ENCODE results near the gene AKAP7. TPM values are rescaled to one million over a fixed set of nuclear protein-coding genes. Genes with fewer than 3 reads are reported as not detected.
"Not testable (repeated sequence)": the region's sequence is repeated elsewhere in the genome, so short reads cannot be mapped to it uniquely, and the experiment has no call there.

Gene AKAP7
- total RNA-seq: 19.9 TPM

DNA sequence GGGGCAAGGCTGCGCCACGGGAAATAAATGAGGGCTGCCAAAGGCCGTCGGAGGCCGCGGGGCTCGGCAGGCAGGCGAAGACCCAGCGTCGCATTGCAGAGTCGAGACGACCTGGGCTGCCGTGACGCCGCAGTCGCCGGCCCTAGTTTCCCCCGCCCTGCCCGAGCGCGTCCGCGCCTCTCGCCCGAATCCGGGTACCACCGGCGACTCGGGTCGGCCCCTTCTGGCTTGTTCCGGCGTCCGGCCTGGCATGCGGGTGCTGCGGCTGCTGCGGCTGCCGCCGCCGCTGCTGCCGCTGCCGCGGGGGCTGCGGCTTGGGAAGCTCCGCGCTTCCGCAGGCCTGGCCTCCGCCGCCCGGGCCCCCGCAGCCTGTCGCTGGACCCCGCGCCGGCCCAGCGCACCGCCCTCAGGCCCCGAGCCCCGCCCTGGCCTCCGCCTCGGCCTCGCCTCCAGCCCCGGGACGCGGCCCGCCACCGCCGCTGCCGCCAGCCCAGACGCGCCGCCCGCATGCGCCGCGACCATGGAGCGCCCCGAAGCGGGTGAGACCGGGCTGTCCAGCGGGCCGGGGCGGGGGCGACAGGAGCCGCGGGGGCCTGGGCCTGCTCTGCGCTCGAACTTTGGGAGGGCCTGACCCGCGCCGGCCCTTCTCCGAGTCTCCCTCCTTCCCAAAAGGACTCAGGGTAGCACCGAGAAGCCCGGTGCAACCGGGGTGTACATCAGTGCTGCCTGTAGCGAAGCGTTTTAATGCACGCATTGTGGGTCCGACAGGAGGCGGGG is at the start of gene AKAP7:
Gene AKAP7 (plus strand): TSS at position 224 of the 777 bp plus-strand sequence. CDS start 297 bp downstream, at position 521.
- peak; percentile 55 for DNase-seq

DNA sequence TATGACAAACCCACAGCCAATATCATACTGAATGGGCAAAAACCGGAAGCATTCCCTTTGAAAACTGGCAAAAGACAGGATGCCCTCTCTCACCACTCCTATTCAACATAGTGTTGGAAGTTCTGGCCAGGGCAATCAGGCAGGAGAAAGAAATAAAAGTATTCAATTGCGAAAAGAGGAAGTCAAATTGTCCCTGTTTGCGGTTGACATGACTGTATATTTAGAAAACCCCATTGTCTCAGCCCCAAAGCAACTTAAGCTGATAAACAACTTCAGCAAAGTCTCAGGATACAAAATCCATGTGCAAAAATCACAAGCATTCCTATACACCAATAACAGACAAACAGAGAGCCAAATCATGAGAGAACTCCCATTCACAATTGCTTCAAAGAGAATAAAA is 44.9 kb upstream of the AKAP7 start:
- not testable (repeated sequence) for DNase-seq

DNA sequence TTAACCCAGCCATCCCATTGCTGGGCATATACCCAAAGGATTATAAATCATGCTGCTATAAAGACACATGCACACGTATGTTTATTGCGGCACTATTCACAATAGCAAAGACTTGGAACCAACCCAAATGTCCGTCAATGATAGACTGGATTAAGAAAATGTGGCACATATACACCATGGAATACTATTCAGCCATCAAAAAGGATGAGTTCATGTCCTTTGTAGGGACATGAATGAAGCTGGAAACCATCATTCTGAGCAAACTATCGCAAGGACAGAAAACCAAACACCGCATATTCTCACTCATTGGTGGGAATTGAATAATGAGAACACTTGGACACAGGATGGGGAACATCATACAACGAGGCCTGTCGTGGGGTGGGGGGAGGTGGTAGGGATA is 43.3 kb upstream of the AKAP7 start:
- not testable (repeated sequence) for DNase-seq

DNA sequence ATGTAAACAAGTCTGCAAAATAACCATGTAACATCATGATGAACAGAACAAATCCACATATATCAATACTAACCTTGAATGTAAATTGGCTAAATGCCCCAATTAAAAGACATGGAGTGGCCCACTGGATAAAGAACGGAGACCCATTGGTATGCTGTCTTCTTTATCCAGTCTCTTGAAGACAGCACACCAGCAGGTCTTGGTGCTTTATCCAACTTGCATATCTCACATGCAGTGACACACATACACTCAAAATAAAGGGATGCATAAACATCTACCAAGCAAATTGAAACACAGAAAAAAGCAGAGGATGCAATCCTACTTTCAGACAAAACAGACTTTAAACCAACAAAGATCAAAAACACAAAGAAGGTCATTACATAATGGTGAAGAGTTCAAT is 41.9 kb upstream of the AKAP7 start:
- no peak for DNase-seq

DNA sequence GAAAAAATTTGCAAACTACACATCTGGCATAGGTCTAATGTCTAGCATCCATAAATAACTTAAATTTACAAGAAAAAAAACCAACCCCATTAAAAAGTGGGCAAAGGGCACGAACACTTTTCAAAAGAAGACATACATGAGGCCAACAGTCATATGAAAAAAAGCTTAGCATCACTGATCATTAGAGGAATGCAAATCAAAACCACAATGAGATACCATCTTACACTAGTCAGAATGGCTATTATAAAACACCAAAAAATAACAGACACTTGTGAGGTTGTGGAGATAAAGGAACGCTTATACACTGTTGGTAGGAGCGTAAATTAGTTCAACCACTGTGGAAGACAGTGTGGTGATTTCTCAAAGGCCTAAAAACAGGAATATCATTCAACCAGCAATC is 38.5 kb upstream of the AKAP7 start:
- DNase-seq: no peak

DNA sequence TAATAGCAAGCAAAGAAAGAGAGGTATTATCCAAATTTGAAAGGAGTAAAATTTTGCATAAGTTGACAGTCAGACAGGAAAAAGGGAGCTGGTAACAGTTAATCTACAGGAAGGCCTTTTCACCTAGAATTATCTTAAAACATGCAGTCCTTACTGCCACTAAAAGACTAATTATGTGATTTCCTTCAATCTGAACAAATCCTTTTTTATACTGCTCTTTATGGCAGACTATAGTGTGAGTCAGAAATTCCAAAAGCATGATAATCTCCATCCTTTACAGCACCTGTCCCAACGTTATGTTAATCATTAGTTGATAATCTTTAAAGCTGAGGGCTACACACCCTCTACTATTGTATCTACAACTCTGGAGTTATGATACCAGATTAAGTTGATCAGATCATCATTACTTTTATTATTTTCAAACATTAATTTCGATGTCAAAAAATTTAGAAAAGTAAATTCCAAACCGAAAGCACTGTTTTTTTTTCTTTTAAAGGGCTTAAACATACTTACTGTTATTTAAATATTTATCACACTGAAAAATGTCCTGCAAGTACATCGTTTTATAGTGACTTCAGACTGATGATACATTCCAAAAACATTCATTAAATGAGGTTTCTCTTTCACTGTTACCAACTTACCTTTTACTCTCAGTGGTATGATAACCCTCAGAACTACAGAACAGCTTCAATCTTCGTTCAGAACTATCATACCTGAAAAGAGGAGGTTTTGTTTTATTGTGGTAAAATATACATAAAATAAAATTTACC is 33.2 kb upstream of the AKAP7 start:
- DNase-seq: no peak

DNA sequence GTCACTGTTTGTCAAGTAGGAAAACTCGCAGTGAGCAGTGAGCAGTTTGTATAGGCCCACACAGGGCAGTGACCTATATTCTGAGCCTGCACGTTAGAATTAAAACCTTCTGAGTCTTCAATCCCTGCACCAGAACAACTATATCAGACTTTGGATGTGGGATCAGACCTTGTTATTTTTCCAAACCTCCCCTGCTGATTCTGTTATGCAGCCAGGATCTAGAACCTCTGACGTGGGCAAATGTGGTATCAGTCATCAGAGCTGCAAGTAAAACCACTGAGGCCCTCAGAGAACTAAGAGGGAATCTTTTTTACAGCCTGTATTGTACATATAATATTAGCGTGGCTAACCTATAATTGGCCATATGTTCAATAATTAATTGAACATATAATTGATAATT is 32.0 kb upstream of the AKAP7 start:
- no peak for DNase-seq

DNA sequence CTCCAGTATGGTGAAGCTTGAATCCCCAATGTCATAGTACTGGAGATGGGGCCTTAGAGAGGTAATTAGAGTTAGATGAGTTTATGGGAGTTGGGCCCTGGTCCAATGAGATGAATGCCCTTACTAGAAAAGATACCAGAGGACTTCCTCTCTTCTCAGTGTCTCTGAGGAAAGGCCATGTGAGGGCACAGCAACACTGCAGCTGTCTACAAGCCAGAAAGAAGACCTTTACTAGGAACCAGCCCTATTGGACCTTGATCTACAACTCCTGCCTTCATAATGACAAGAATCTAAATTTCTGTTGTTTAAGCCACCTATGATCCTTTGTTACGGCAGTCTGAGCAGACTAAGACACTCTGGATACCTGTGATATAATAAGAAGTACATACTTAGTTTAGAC is 31.4 kb upstream of the AKAP7 start:
- DNase-seq: no peak

DNA sequence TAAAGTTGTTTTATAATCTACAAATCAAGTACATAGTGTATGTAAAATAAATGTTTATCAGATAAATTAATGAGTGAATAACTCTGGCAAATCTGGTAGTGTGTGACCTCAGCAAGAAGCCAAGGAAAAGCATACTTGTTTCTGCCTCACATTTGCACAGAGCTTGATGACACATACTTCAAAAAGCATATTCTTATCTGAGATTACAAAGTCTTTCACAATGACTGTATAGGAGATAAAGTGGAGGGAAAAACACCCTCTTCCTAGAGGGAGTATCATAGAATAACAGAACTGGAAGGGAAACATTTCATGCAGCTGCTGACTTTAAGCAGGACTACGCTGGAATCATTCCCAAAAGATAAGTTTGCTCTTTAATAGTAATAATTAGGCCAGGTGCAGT is 28.1 kb upstream of the AKAP7 start:
- no peak for DNase-seq

DNA sequence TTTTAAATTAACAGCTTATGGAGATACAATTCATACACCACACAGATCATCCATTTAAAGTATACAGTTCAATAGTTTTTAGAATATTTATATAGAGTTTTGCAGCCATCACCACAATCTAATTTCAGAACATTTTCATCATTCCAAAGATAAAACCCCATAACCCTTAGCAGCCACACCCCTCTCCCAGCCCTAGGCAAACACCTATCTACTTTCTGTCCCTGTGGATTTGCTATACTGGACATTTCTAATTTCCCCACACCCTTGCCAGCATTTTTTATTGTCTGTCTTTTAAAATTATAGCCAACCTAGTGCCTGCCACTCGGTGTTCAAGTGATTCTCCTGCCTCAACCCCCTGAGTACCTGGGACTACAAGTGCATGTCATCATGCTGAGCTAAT is 23.0 kb upstream of the AKAP7 start:
- no peak for DNase-seq

DNA sequence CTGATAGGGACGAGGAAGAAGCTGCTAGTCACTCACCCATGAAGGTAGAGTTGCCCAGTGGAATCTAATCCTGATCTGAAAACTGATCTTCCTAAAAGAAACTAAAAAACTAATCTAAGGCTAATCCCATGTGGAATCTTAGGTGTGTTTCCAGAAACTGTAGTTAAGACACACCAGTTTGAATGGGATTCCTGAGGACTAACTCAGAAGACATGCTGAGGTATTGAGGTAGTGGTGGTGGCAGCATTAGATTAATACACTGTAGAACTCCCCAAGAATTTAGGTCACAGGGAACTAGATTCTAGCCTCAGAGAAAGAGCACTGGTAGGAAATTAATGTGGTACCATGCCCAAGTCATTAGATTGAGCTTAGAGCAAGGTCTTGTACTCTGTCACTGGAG is 19.6 kb upstream of the AKAP7 start:
- DNase-seq: no peak

DNA sequence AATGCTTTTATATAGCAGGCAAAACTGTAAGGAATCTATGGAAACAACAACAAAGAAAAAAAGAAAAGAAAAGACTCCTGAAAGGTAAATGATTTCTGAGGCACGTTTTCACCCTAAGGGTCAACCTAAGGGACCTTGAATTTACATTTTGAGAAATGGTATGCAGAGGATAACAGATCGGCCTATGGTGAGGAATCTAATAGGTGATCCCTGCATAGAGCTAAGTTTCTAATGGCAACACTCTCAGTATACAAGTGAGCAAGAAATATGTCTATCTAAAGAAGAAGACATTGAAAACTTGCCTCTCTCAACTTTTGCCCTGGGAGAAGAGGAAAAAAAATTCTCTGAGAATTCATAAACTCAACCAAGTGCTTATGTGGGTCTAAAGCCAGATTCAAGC is 18.9 kb upstream of the AKAP7 start:
- no peak for DNase-seq

DNA sequence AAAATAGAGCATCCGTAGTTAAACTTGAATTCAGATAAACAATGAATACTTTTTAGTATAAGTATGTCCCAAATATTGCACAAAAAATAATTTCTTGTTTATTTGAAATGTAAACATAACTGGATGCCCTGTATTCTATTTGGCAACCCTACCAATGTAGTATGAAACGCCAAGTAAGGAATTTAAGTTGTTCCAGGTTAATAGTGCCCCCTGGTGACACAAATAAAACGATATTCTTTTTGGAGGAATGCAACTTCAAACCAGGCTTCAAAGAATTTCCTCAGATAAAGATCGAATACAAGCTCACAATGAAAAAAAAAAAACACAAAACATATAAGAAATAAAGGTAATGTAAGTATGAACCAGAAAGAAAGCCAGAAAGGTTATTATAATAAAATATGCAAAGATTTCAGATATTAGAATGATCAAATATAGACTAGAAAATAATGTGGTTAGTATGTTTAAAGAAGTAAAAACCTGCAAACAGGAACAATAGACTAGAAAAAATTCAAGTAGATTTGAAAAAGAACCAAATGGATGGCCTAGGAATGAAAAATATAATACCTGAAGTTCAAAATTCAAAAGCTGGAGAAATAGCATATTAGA is 18.4 kb upstream of the AKAP7 start:
- no peak for DNase-seq

DNA sequence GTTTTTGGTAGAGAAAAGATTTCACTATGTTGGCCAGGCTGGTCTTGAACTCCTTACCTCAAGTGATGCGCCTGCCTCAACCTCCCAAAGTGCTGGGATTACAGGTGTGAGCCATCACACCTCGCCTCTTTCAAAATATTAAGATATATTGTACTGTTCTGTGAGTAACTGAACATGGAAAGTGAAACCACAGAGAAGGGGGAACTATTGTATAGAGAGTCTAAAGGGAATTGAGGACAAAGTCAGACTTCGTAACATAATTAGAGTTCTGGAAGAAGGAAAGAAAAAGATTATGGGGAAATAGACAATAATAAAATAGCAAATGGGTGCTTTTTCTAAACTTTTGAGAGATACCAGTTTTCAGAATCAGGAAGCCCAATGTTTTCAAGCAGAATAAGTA is 17.4 kb upstream of the AKAP7 start:
- DNase-seq: no peak

DNA sequence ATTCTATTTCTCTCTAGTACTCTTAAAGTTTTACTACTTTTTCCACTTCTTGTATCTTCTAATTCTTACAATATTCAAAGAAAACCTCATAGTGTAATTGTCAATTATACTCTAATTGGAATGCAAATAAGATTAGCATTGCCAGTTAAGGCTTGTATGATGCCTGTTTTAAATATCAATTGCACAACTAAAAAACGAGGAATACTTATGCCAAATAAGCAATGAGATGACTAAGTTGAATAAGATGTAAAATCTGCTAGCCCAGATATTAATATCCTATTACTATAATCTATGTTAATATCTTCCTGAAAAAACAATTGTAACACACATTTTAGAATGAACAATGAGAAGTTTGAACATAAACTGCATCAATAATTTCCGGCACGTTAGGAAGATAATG is 13.3 kb upstream of the AKAP7 start:
- DNase-seq: no peak

DNA sequence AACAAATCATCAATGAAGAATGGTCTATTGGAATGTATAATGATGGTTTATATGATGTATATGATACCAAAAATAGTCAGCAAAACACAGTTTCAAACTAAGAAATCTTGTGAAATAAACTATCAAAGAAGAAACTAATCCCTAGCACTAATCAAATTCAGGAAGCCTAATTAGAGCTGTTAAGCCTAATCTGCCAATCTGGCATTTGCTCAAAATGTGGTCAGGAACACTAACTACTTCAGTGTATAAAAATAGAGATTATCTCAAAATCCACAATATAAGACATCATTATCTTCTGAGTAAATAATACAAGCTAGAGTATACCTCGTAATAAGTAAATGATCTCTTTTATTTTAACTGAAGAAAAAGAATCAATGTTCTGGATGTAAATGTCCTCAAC is 12.8 kb upstream of the AKAP7 start:
- no peak for DNase-seq

DNA sequence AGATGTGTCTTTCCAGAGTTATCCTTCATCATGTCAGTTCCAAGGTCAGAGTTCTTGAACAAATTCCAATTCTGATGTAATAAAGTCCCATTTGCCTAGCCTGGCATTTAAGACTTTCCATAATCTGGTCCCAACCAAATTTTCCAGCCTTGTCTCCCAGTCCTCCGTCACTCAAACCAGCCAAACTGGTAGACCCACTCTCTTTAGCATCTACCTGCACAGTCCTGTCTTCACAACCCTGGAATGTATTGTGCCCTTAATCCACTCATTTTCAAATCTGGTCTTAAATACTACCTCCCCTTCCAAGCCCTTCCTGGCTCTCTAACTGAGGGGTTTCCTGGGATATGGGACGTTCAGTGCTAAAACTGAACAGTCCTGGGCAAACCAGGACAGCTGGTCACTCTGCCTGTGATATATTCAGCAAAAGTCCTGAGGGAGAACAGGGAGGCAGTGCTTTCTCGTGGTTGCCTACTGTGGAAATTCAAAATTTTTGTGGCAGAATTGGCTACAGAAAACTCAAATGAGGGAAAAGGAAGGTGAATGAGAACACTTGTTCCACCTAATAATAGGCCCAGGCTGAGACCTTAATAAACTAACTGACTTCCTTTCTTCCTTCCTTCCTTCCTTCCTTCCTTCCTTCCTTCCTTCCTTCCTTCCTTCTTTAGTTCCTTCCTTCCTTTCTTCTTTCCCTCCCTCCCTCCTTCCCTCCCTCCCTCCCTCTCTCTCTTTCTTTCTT is 10.8 kb upstream of the AKAP7 start:
- no peak for DNase-seq

DNA sequence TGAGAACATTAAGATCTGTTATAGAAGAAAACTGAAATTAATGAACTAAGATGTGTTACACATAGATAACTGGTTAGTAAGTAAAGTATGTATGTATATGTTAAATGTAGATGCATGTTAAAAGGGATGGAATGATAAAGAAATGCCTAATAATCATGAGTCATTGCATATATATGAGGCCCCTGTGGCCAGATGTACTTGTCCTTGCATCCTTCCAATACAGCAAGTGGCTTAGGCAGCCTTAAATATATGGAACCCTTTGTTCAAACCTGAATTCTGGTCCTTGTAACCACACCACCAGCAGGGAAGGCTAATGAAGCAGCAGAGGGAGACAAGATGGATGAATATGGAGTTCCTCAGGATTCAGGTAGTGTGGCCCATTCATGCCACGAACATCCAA is 9.8 kb upstream of the AKAP7 start:
- DNase-seq: no peak

DNA sequence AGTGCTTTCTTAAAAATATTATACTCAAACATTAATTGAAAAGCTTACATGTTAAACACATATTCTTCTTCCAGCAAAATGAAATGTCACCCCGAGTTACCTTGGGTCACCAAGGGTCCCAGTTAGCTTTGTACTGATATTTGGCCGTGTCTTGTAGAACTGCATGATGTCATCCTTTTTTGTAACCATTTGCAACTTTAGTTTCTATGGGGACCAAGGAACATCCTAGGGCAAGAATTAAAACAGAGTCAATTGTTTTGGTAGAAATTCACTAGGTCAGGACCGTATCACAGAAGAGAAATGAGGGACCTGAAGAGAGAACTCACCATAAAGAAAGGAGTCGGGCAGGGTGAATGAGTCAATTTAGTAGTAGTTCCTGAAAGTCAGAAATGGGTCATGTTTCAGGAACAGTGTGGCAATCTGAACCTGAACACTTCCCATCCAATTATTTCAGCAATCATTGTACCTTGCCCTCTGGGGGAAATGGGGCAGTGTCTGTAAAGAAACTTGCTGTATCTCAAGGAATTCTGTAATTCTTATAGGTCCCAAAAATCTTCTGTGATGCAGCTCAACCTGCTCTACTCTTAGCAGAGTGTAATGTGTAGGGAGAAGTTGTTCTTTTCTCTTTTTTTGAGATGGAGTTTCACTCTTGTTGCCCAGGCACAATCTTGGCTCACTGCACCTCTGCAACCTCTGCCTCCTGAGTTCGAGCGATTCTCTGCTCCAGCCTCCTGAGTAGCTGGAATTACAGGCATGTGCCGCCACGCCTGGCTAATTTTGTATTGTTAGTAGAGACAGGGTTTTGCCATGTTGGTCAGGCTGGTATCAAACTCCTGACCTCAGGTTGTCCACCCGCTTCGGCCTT is 5.3 kb upstream of the AKAP7 start:
- no peak for DNase-seq

DNA sequence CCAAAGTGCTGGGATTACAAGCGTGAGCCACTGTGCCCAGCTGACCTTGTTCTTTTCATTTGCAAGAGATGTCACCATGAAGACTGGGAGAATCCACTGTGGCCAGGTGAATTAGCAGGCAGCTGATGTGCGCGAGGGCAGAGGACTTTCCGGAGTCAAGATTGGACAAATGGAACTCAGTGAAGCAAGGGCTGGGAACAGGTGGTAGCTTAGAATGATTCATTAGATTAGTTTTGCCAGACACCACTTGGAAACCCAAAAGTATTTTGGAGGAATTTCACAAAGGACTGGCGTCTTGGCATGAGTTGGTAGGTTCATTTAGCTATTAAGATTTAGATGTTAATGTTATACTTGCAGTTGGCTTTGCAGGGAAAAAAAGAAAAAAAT is 4.7 kb upstream of the AKAP7 start:
- no peak for DNase-seq

DNA sequence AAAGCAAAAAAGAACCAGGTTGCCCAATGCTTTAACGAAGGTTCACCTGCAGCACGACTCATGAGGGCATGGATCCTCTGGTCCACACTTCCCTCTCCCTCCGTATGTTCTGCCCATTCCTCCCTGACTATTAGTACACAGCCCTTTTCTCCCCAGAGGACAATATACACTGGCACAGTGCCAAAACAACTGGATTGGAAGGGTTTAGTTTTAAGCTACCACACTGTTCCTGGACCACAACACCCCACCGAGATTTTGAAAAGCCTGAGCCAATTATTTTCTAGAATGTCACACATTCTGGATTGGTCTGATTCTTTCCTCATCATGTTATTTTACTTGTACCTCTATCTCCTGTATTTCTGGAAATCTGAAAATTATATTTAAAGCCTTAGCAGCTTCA is 2.9 kb upstream of the AKAP7 start:
- no peak for DNase-seq
